Neural progenitor cell (in vitro differentiated cells): Measurements from ENCODE around the gene SHLD3. TPM values are rescaled to one million over a fixed set of nuclear protein-coding genes. Genes with fewer than 3 reads are reported as not detected.
"Not testable (repeated sequence)": the region's sequence is repeated elsewhere in the genome, so short reads cannot be mapped to it uniquely, and the experiment has no call there.

Source experiments
- DNase-seq: peaks from one replicate; pipeline ENCODE4 v3.0.0-alpha.2; 2016; ENCODE audit warnings: low spot score
- H2AFZ ChIP-seq: fragments of 200-600 bp; sonication (generic); replicated peaks from 2 replicates; pipeline ENCODE4 v1.6.1; 2016; ENCODE audit warnings: antibody characterized with exemption
- H3F3A ChIP-seq: fragments of 200-600 bp; sonication (generic); 2 replicates; pipeline ENCODE4 v1.6.1; 2016; ENCODE audit warnings: antibody characterized with exemption, low read depth
- H3K27ac ChIP-seq: fragments of 200-600 bp; sonication (generic); 2 replicates; pipeline ENCODE4 v1.5.1; 2016; ENCODE audit warnings: mild to moderate bottlenecking
- H3K27me3 ChIP-seq: fragments of 200-600 bp; sonication (generic); 2 replicates; pipeline ENCODE4 v1.6.1; 2016; ENCODE audit warnings: mild to moderate bottlenecking, moderate library complexity
- H3K36me3 ChIP-seq: fragments of 200-600 bp; sonication (generic); 2 replicates; pipeline ENCODE4 v1.5.1; 2016
- H3K4me1 ChIP-seq: fragments of 200-600 bp; sonication (generic); 2 replicates; pipeline ENCODE4 v1.6.1; 2016; ENCODE audit warnings: mixed run types
- H3K4me2 ChIP-seq: fragments of 200-600 bp; sonication (generic); 2 replicates; pipeline ENCODE4 v1.6.1; 2016
- H3K4me3 ChIP-seq: fragments of 200-600 bp; sonication (generic); 2 replicates; pipeline ENCODE4 v1.5.1; 2016
- H3K79me2 ChIP-seq: fragments of 200-600 bp; sonication (generic); 2 replicates; pipeline ENCODE4 v1.6.1; 2016; ENCODE audit warnings: low read depth
- H3K9ac ChIP-seq: fragments of 200-600 bp; sonication (generic); 2 replicates; pipeline ENCODE4 v1.6.1; 2016
- H3K9me3 ChIP-seq: fragments of 200-600 bp; sonication (generic); 2 replicates; pipeline ENCODE4 v1.5.1; 2016; ENCODE audit warnings: low read depth
- H4K20me1 ChIP-seq: fragments of 200-600 bp; sonication (generic); 2 replicates; pipeline ENCODE4 v1.6.1; 2016; ENCODE audit warnings: low read depth
- H3K27ac Mint-ChIP-seq: 3 replicates; pipeline ENCODE4 v1.8.0; 2021; ENCODE audit warnings: mixed read lengths
- H3K27me3 Mint-ChIP-seq: 2 replicates; pipeline ENCODE4 v1.8.0; 2022; ENCODE audit warnings: low read depth, mild to moderate bottlenecking, inconsistent platforms, moderate library complexity, mixed read lengths; ENCODE audit not compliant: insufficient read depth
- H3K36me3 Mint-ChIP-seq: 3 replicates; pipeline ENCODE4 v1.8.0; 2021; ENCODE audit warnings: mixed read lengths
- H3K4me1 Mint-ChIP-seq: 3 replicates; pipeline ENCODE4 v1.8.0; 2021; ENCODE audit warnings: mixed read lengths
- H3K4me3 Mint-ChIP-seq: 3 replicates; pipeline ENCODE4 v1.8.0; 2021; ENCODE audit warnings: mild to moderate bottlenecking, moderate library complexity, mixed read lengths
- H3K9me3 Mint-ChIP-seq: 3 replicates; pipeline ENCODE4 v1.8.0; 2020; ENCODE audit warnings: mixed read lengths
- EZH2 ChIP-seq: fragments of 200-600 bp; sonication (generic); IDR thresholded peaks from 2 replicates; pipeline ENCODE4 v1.6.1; 2017; ENCODE audit warnings: antibody characterized with exemption, mild to moderate bottlenecking, moderate library complexity
- EZH2phosphoT487 ChIP-seq: fragments of 200-600 bp; sonication (generic); IDR thresholded peaks from 2 replicates; pipeline ENCODE4 v1.6.1; 2017; ENCODE audit warnings: antibody characterized with exemption
- total RNA-seq: library from RNA; depleted of rRNA; stranded (reverse); fragments of >200 nt; gene quantifications from 2 replicates; pipeline ENCODE4 v1.2.3, GENCODE V29; 2015; ENCODE audit warnings: low replicate concordance
- TF ChIP-seq, protein P1 (sequence below): fragments of 200-600 bp; sonication (generic); IDR thresholded peaks from 2 replicates; pipeline ENCODE4 v1.5.1; 2017; ENCODE audit warnings: antibody characterized with exemption, mild to moderate bottlenecking

The SHLD3 gene, protein sequence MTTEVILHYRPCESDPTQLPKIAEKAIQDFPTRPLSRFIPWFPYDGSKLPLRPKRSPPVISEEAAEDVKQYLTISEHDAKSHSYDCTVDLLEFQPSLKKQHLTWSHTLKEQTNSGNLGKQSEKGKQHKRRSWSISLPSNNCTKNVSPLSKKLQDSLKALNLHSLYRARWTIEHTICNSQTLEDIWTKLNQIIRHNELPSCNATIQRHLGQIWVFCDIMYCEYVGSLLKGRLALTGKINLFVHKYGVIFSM
- total RNA-seq: 5.7 and 8.4 TPM in 2 replicates

DNA sequence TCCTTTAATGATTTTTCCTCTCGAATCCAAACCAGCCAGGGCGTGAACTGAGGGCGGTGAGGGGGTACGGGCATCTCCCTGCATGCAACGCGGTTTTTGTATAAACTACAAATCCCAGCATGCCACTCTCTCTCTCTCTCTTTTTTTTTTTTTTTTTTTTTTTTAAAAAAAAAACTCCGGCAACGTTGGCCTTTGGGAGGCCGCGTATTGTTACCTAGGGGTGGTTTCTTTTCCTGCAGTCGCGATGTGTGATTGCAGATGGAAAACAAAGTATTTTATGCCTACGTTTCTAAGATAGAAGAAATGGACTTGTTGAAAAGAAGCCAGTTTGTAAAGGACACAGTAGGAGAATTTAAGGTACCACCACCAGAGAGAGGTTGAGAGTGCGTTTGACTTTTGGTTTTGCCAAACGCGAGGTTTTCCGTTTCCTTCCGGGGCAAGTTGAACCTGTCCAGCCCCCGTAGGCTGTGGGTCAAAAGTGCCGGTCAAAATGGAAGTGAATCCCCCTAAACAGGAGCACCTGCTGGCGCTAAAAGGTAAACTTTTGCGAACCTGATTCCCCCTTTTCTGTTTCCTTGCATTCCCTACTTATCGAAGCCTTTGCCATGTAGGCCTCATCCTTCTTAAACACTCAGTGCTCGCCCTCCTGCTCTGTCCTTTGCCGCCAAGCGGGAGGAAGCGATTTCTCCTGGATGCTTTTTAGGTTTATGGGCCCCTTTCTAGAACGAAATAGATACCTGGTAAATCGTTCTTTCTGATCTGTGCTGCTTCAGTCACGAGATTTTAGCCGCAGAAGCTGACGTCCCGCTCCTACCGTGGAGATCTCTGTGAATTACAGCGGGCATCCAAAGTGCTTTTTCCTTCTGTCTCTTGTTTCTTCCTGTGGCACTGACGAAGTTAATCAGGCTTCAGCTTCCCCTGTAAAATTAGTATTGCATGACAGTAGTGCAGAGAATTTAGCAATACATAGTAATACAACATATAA is at the start of gene SHLD3, which contains the start of gene TRAPPC13:
Gene SHLD3 (plus strand): TSS at position 457 of the 985 bp plus-strand sequence. CDS start 4,561 bp downstream, outside the sequence.
Gene TRAPPC13 (plus strand): TSS at position 457 of the 985 bp plus-strand sequence. CDS start 34 bp downstream, at position 491.
- H3K4me1 Mint-ChIP-seq: peaks cover 20% of the 10 kb centered on the region
- no peaks in the 10 kb centered on the region for H3K9me3 Mint-ChIP-seq

DNA sequence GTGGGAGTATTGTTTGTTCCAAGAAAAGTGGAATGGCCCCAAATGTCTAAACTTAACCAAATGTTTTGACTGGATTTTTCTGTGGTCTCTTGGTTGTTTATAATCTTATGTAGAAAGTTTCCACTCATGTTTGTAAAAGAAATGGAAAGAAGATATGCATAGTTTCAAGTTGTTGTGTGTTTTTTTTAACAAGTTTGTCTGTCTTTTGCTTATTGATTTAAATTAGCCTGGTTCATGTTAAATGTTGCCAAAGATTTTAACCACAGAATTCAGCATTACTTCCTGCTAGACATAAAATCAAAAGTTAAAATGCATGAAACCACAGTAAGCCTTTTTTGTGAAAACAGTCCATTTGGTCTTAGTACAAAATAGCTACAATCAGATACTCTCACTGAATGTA is 47.7 kb upstream of the SHLD3 start:
- H3K4me3 Mint-ChIP-seq: no peak overlapping the region
- DNase-seq: no peak
- H3K36me3 ChIP-seq: peaks cover 4% of the 10 kb centered on the region
- H3K9me3 Mint-ChIP-seq: no peaks in the 10 kb centered on the region
- no peak overlapping the region for H3K4me3 ChIP-seq
- H3K27ac Mint-ChIP-seq: no peak overlapping the region
- H2AFZ ChIP-seq: no peak overlapping the region
- no peaks in the 10 kb centered on the region for H3F3A ChIP-seq
- H3K27me3 ChIP-seq: no peaks in the 10 kb centered on the region
- peaks cover 3% of the 10 kb centered on the region for H3K27me3 Mint-ChIP-seq
- no peaks in the 10 kb centered on the region for H3K79me2 ChIP-seq
- H3K27ac ChIP-seq: no peak overlapping the region
- H4K20me1 ChIP-seq: no peaks in the 10 kb centered on the region
- H3K4me1 ChIP-seq: no peaks in the 10 kb centered on the region
- H3K4me2 ChIP-seq: no peak overlapping the region
- TF ChIP-seq EZH2phosphoT487 (no peak), EZH2 (no peak)
- TF ChIP-seq, protein P1, sequence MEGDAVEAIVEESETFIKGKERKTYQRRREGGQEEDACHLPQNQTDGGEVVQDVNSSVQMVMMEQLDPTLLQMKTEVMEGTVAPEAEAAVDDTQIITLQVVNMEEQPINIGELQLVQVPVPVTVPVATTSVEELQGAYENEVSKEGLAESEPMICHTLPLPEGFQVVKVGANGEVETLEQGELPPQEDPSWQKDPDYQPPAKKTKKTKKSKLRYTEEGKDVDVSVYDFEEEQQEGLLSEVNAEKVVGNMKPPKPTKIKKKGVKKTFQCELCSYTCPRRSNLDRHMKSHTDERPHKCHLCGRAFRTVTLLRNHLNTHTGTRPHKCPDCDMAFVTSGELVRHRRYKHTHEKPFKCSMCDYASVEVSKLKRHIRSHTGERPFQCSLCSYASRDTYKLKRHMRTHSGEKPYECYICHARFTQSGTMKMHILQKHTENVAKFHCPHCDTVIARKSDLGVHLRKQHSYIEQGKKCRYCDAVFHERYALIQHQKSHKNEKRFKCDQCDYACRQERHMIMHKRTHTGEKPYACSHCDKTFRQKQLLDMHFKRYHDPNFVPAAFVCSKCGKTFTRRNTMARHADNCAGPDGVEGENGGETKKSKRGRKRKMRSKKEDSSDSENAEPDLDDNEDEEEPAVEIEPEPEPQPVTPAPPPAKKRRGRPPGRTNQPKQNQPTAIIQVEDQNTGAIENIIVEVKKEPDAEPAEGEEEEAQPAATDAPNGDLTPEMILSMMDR: no peak
- H3K4me1 Mint-ChIP-seq: no peaks in the 10 kb centered on the region
- no peaks in the 10 kb centered on the region for H3K9me3 ChIP-seq
- no peak overlapping the region for H3K9ac ChIP-seq
- peaks cover 20% of the 10 kb centered on the region for H3K36me3 Mint-ChIP-seq

More for the DNA sequence above, at the start of gene SHLD3, which contains the start of gene TRAPPC13:
- Mint-ChIP-seq H3K27me3 (peaks cover 5% of the 10 kb centered on the region), H3K4me3 (peak within 1 kb of the TSS; percentile 95), H3K36me3 (peaks cover 6% of the 10 kb centered on the region), H3K27ac (peak within 1 kb of the TSS; percentile 87)
- no peak for TF ChIP-seq EZH2
- TF ChIP-seq, protein P1: peak; percentile 11
- H2AFZ ChIP-seq: peak within 1 kb of the TSS; percentile 100
- peak within 1 kb of the TSS; percentile 79 for H3K27ac ChIP-seq
- H3K79me2 ChIP-seq: peaks cover 90% of the 10 kb centered on the region
- H3K27me3 ChIP-seq: no peaks in the 10 kb centered on the region
- H3K4me2 ChIP-seq: peak within 1 kb of the TSS; percentile 94
- peaks cover 12% of the 10 kb centered on the region for H3K4me1 ChIP-seq
- peak; percentile 93 for DNase-seq
- H3K36me3 ChIP-seq: no peaks in the 10 kb centered on the region
- no peaks in the 10 kb centered on the region for H3F3A ChIP-seq
- no peaks in the 10 kb centered on the region for H4K20me1 ChIP-seq
- H3K9me3 ChIP-seq: no peaks in the 10 kb centered on the region
- peak within 1 kb of the TSS; percentile 73 for H3K4me3 ChIP-seq
- peak within 1 kb of the TSS; percentile 89 for H3K9ac ChIP-seq

DNA sequence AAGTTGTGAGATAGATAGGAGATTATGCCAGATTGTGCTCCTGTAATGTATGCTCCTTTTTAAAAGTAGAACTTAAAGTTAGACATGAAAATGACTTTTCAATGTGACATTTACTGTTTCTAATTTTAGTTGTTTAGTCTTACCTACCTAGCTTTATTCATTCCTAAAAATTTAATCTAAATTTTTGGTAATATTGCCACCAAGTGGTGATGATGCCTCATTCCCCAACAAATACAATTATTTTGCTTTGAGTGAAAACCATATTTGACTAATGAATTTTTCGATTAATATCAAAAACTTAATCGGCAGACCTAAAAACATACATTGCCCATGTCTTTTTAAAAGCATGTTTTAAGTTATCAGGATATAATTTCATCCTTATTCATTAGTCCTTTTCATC is 36.1 kb upstream of the SHLD3 start:
- H3K36me3 ChIP-seq: peaks cover 10% of the 10 kb centered on the region
- no peak overlapping the region for H3K27ac ChIP-seq

DNA sequence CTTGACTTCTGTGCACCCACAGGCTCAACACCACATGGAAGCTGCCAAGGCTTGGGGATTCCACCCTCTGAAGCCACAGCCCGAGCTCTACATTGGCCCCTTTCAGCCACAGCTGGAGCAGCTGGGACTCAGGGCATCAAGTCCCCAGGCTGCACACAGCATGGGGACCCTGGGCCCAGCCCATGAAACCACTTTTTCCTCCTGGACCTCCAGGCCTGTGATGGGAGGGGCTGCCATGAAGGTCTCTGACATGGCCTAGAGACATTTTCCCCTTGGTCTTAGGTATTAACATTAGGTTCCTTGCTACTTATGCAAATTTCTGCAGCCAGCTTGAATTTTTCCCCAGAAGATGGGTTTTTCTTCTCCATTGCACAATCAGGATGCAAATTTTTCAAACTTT is 23.1 kb upstream of the SHLD3 start:
- not testable (repeated sequence) for H4K20me1 ChIP-seq, H3K4me2 ChIP-seq, H3K4me1 Mint-ChIP-seq, H3K27me3 Mint-ChIP-seq, H2AFZ ChIP-seq, H3K27ac Mint-ChIP-seq, H3F3A ChIP-seq, H3K27ac ChIP-seq, H3K9me3 ChIP-seq, H3K4me3 ChIP-seq, H3K79me2 ChIP-seq, H3K4me3 Mint-ChIP-seq, DNase-seq, H3K9ac ChIP-seq, H3K27me3 ChIP-seq, H3K4me1 ChIP-seq
- H3K9me3 Mint-ChIP-seq: peaks cover 17% of the 10 kb centered on the region
- H3K36me3 ChIP-seq: peaks cover 13% of the 10 kb centered on the region
- H3K36me3 Mint-ChIP-seq: peaks cover 60% of the 10 kb centered on the region

More for the DNA sequence above, 36.1 kb upstream of the SHLD3 start:
- H3K79me2 ChIP-seq: no peaks in the 10 kb centered on the region
- Mint-ChIP-seq H3K27ac (no peak overlapping the region), H3K4me1 (no peaks in the 10 kb centered on the region), H3K27me3 (no peaks in the 10 kb centered on the region), H3K36me3 (peaks cover 9% of the 10 kb centered on the region), H3K9me3 (no peaks in the 10 kb centered on the region), H3K4me3 (no peak overlapping the region)
- no peaks in the 10 kb centered on the region for H3K4me1 ChIP-seq
- H3F3A ChIP-seq: peaks cover 33% of the 10 kb centered on the region
- H3K4me2 ChIP-seq: no peak overlapping the region
- H3K27me3 ChIP-seq: no peaks in the 10 kb centered on the region
- no peaks in the 10 kb centered on the region for H3K9me3 ChIP-seq
- H4K20me1 ChIP-seq: no peaks in the 10 kb centered on the region
- H2AFZ ChIP-seq: no peak overlapping the region
- no peak overlapping the region for H3K9ac ChIP-seq
- DNase-seq: no peak
- TF ChIP-seq, protein P1: peak; percentile 7
- TF ChIP-seq EZH2: no peak
- H3K4me3 ChIP-seq: no peak overlapping the region
